ENCODE results near the gene MARK3. TPM values are rescaled to one million over a fixed set of nuclear protein-coding genes. Genes with fewer than 3 reads are reported as not detected.

MARK3 gene
- total and polyA plus RNA-seq, 2 donors (not counting 1 experiment from before 2014, with no cell fraction given), result 73.0 to 142 TPM

- Mint-ChIP-seq H3K27ac (no peak overlapping the region), H3K4me1 (peaks cover 8% of the 10 kb centered on the region), H3K9me3 (ENCODE audit: insufficient read depth) (no peaks in the 10 kb centered on the region), H3K27me3 (no peaks in the 10 kb centered on the region), H3K4me3 (no peak overlapping the region)
- ATAC-seq (ENCODE audit: low read depth) (no peak), DNase-seq (no peak)
- no peak overlapping the region for H3K9ac ChIP-seq (ENCODE audit: low read length)
- no CpG with 5 or more reads among the region's 1 CpG for WGBS (ENCODE audit: insufficient coverage)
- H3K4me3 ChIP-seq (ENCODE audit: control extremely low read depth in 1 of 5, extremely low read depth in 1 of 5, insufficient read depth in 1 of 5, low read depth in 2 of 5, low read length in 4 of 5), result no peak overlapping the region
- H3K4me2 ChIP-seq (replicated peaks; ENCODE audit: low read depth, low read length, poor library complexity, severe bottlenecking), result no peak overlapping the region
- TF ChIP-seq, protein P1, sequence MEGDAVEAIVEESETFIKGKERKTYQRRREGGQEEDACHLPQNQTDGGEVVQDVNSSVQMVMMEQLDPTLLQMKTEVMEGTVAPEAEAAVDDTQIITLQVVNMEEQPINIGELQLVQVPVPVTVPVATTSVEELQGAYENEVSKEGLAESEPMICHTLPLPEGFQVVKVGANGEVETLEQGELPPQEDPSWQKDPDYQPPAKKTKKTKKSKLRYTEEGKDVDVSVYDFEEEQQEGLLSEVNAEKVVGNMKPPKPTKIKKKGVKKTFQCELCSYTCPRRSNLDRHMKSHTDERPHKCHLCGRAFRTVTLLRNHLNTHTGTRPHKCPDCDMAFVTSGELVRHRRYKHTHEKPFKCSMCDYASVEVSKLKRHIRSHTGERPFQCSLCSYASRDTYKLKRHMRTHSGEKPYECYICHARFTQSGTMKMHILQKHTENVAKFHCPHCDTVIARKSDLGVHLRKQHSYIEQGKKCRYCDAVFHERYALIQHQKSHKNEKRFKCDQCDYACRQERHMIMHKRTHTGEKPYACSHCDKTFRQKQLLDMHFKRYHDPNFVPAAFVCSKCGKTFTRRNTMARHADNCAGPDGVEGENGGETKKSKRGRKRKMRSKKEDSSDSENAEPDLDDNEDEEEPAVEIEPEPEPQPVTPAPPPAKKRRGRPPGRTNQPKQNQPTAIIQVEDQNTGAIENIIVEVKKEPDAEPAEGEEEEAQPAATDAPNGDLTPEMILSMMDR (IDR thresholded peaks at IDR 0.05), result no peak
- TF ChIP-seq EZH2 (IDR thresholded peaks at IDR 0.05; ENCODE audit: borderline replicate concordance, insufficient read depth, low read depth, low read length, poor library complexity, severe bottlenecking), result no peak
- peaks cover 4 to 58% of the 10 kb centered on the region in 2 experiments for H3K36me3 ChIP-seq (replicated peaks in 1 of 2; ENCODE audit: control extremely low read depth in 1 of 2, control insufficient read depth in 1 of 2, extremely low read depth in 1 of 2, insufficient read depth in 2 of 2, low read length in 1 of 2)
- ChIA-PET POLR2A (no interaction called here), CTCF (no interaction called here)
- peaks cover 10% of the 10 kb centered on the region for H4K20me1 ChIP-seq (ENCODE audit: control insufficient read depth, insufficient read depth, low read length, poor library complexity, severe bottlenecking)
- no peaks in the 10 kb centered on the region for H3K4me1 ChIP-seq (ENCODE audit: control insufficient read depth in 2 of 2, insufficient read depth in 2 of 2, low read length in 2 of 2)
- H3K9me3 ChIP-seq (ENCODE audit: control extremely low read depth in 1 of 3, control insufficient read depth in 2 of 3, insufficient read depth in 1 of 3, low read length in 2 of 3), result no peaks in the 10 kb centered on the region
- no peak overlapping the region for H2AFZ ChIP-seq (ENCODE audit: insufficient read depth, low read depth, low read length, poor library complexity, severe bottlenecking)
- H3K79me2 ChIP-seq (ENCODE audit: control insufficient read depth, insufficient read depth, low read length), result no peaks in the 10 kb centered on the region
- no peaks in the 10 kb centered on the region for H3K27me3 ChIP-seq (replicated peaks in 1 of 4; ENCODE audit: control extremely low read depth in 1 of 4, control insufficient read depth in 3 of 4, insufficient read depth in 4 of 4, low read length in 3 of 4)
- intact Hi-C loops (cut with micrococcal nuclease), result no loop called here
- no peak overlapping the region for H3K27ac ChIP-seq (ENCODE audit: low read length in 2 of 2)
Observed at GRCh38 chr14:103496776-103497175, 111.6 kb downstream of the MARK3 start.

- Histone ChIP-seq H3K9me3 (ENCODE audit: control extremely low read depth in 1 of 3, control insufficient read depth in 2 of 3, insufficient read depth in 1 of 3, low read length in 2 of 3) (no peaks in the 10 kb centered on the region), H3K4me2 (replicated peaks; ENCODE audit: low read depth, low read length, poor library complexity, severe bottlenecking) (no peak overlapping the region), H3K4me3 (ENCODE audit: control extremely low read depth in 1 of 5, extremely low read depth in 1 of 5, insufficient read depth in 1 of 5, low read depth in 2 of 5, low read length in 4 of 5) (no peak overlapping the region), H3K27me3 (replicated peaks in 1 of 4; ENCODE audit: control extremely low read depth in 1 of 4, control insufficient read depth in 3 of 4, insufficient read depth in 4 of 4, low read length in 3 of 4) (no peaks in the 10 kb centered on the region), H3K4me1 (ENCODE audit: control insufficient read depth in 2 of 2, insufficient read depth in 2 of 2, low read length in 2 of 2) (no peaks in the 10 kb centered on the region), H3K36me3 (replicated peaks in 1 of 2; ENCODE audit: control extremely low read depth in 1 of 2, control insufficient read depth in 1 of 2, extremely low read depth in 1 of 2, insufficient read depth in 2 of 2, low read length in 1 of 2) (peaks cover 2 to 67% of the 10 kb centered on the region in 2 experiments), H4K20me1 (ENCODE audit: control insufficient read depth, insufficient read depth, low read length, poor library complexity, severe bottlenecking) (peaks cover 10% of the 10 kb centered on the region), H3K9ac (ENCODE audit: low read length) (no peak overlapping the region), H2AFZ (ENCODE audit: insufficient read depth, low read depth, low read length, poor library complexity, severe bottlenecking) (no peak overlapping the region), H3K79me2 (ENCODE audit: control insufficient read depth, insufficient read depth, low read length) (no peaks in the 10 kb centered on the region), H3K27ac (ENCODE audit: low read length in 2 of 2) (no peak overlapping the region)
- ATAC-seq (ENCODE audit: low read depth), result no peak
- Mint-ChIP-seq H3K27me3 (no peaks in the 10 kb centered on the region), H3K4me3 (no peak overlapping the region), H3K27ac (no peak overlapping the region), H3K9me3 (ENCODE audit: insufficient read depth) (no peaks in the 10 kb centered on the region), H3K4me1 (peaks cover 8% of the 10 kb centered on the region)
- intact Hi-C loops (cut with micrococcal nuclease), result loop anchor here (1.0 kb wide), 1 partner anchor 47 kb away; no protein-coding TSS in a partner anchor
- CTCF ChIA-PET, result interaction anchor here (1.0 to 3.2 kb wide), 15 partner anchors 9 to 107 kb away, joined by 3 to 19 read pairs (median 6); partner anchors contain the start of gene TRMT61A
- TF ChIP-seq EZH2 (IDR thresholded peaks at IDR 0.05; ENCODE audit: borderline replicate concordance, insufficient read depth, low read depth, low read length, poor library complexity, severe bottlenecking), result no peak
- TF ChIP-seq, protein P1 (IDR thresholded peaks at IDR 0.05), result no peak
- WGBS (ENCODE audit: insufficient coverage), result 87% methylated on average over 8 of the region's 10 CpGs
- DNase-seq, result no peak
- POLR2A ChIA-PET, result no interaction called here
Observed at GRCh38 chr14:103499709-103500108, 114.5 kb downstream of the MARK3 start.

Measured in B cell (primary cell).